Large intestine (tissue), 3 donors: Measurements from ENCODE around the gene GRM5. TPM values are rescaled to one million over a fixed set of nuclear protein-coding genes. Genes with fewer than 3 reads are reported as not detected.

Experiments
- DNase-seq, 2 donors: peaks; one replicate each; pipeline versions ENCODE4 v3.0.0 to v3.0.0-alpha.2; 2013
- H3K27ac ChIP-seq: one replicate; pipeline ENCODE4 v1.5.1; 2013; ENCODE audit warnings: low read length
- H3K27me3 ChIP-seq: 2 replicates; pipeline ENCODE4 v1.6.1; 2013; ENCODE audit warnings: low read length; ENCODE audit not compliant: control insufficient read depth, insufficient read depth
- H3K36me3 ChIP-seq: 2 replicates; pipeline ENCODE4 v1.6.1; 2013; ENCODE audit warnings: low read length; ENCODE audit not compliant: control insufficient read depth, insufficient read depth
- H3K4me1 ChIP-seq: one replicate; pipeline ENCODE4 v1.6.1; 2013; ENCODE audit warnings: low read length; ENCODE audit not compliant: control insufficient read depth, insufficient read depth
- H3K4me3 ChIP-seq: one replicate; pipeline ENCODE4 v1.5.1; 2013; ENCODE audit warnings: low read length
- H3K9me3 ChIP-seq: one replicate; pipeline ENCODE4 v1.6.1; 2013; ENCODE audit warnings: mild to moderate bottlenecking, low read depth, low read length, moderate library complexity; ENCODE audit not compliant: control insufficient read depth
- WGBS: methylation state at CpG from one replicate; pipeline ENCODE4 v1.1.5; 2013; ENCODE audit warnings: low lambda C conversion rate; ENCODE audit not compliant: insufficient coverage; 5-methylcytosine and 5-hydroxymethylcytosine counted together
- polyA plus RNA-seq: library from polyadenylated mRNA; unstranded; fragments of 120-200 nt; gene quantifications from one replicate; pipeline ENCODE4 v1.2.1, GENCODE V29; 2013

GRM5 gene
- polyA plus RNA-seq, 1 donor = 0.06 TPM

DNA sequence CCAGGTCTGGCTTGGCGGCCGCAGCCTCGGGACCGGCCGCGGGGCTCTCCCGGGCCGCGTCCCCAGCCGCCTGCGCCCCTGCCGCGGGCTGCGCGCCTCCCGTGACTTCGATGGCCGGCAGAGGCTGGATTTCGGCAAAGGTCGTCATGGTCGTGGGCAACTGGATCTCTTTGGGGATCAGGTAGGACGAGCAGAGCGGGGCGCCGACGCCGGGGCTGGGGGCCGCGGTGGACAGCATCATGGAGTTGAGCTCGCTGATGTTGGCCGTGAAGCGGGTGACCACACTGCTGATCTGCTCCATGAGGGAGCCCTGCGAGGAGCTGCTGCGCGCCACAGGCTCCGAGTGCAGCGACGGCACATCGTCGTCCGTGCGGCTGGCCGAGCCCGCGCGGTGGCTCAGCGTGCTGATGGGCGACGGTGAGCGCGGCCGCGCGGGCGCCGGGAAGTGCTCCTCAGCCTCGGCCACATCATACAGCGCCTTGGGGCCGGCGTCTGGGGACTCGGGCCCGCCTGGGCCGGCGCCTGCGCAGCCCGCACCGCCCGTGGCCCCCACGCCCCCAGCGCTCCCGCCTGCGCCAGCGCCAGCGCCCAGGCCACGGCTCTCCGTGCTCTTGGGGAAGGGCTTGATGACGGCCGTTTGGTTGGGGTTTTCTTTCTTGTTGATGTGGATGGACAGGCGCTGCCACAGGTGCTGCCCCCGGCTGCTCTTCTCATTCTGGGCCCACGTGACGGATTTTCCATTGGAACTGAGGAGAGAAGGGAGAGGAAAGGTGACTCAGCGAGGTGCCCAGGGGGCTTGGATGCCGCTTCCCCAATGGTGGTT is 556.8 kb downstream of the GRM5 start:
- DNase-seq = peak; percentile 15 to 68
- no CpG with 5 or more reads among the region's 84 CpGs for WGBS
- Histone ChIP-seq H3K4me3 (peak overlapping the region; percentile 33), H3K27me3 (peaks cover 31% of the 10 kb centered on the region), H3K4me1 (peaks cover 3% of the 10 kb centered on the region), H3K9me3 (no peaks in the 10 kb centered on the region), H3K36me3 (no peaks in the 10 kb centered on the region), H3K27ac (no peak overlapping the region)

DNA sequence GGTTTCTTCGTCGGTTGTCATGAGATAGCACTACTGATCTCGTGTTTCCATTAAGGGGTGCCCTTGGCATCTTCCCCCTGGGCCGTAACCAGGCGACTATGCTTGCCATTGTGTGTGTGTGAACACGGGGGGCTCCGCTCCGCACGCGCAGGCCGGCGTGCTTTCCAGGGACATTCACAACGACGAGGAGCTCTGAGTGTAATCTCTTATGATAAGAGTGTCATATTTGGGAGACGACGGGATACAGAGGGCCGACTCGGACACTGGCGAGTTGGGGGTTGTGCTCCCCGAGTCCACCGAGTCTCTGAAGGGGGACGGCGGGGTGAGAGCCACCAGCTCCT is 557.4 kb downstream of the GRM5 start:
- WGBS = no CpG with 5 or more reads among the region's 23 CpGs
- Histone ChIP-seq H3K36me3 (no peaks in the 10 kb centered on the region), H3K4me1 (peaks cover 3% of the 10 kb centered on the region), H3K4me3 (peak overlapping the region; percentile 33), H3K27me3 (peaks cover 31% of the 10 kb centered on the region), H3K9me3 (no peaks in the 10 kb centered on the region), H3K27ac (no peak overlapping the region)
- peak in 1 of 2 donors; percentile 52 for DNase-seq

DNA sequence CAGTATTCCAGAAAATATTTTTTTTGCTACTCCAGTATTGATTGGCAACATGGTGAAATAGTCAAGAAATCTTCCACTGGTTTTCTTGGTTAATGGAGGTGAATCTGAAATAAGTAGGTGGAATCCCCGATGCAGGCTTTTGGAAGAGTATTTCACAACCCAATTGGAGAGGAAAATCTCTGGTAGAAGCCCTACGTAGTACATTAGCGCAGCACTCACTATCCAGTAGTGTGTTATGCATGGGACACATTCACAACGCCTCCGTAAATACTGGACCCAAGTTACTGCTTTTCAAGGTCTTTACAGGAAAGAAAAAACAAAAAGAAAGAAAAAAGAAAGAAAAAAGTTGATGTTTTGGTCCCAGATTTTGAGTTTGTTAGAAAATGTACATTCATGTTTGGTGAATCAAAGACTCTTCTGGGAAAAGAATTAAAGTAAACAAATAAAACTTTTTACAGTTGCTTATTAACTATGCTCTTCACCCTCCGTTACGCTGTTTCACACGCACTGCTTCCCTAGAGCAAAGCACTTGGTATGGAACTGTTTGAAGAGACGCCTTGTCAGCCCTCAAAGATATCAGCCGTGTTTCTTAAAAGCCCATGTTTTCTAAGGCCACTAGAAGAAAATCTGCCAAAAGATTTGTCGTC is 557.9 kb downstream of the GRM5 start:
- no peak for DNase-seq

DNA sequence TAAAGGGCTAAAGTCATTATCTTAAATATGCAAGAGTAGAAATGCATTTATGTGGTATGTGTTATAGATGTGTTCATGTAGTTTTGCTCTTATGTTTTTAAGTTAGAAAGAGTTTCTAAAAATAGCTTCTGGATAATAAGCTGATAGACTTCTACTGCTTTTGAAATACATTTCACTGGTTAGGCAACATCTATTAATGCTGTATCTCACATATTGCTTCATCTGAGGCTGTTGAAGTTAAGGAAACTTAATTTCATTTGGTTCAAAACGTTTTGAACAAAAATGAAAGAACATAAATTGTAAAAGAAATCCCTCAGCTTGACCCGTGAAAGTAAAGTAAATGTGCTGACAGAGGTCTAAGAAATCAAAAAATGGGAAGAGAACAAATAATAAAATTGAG is 564.2 kb downstream of the GRM5 start:
- peak in 1 of 2 donors; percentile 25 for DNase-seq
- no peaks in the 10 kb centered on the region for H3K9me3 ChIP-seq
- no peaks in the 10 kb centered on the region for H3K27me3 ChIP-seq
- 80% methylated on average over 2 of the region's 2 CpGs for WGBS
- H3K36me3 ChIP-seq = no peaks in the 10 kb centered on the region
- H3K27ac ChIP-seq = no peak overlapping the region
- no peak overlapping the region for H3K4me3 ChIP-seq
- peaks cover 7% of the 10 kb centered on the region for H3K4me1 ChIP-seq

More for the DNA sequence above, 557.9 kb downstream of the GRM5 start:
- Histone ChIP-seq H3K27ac (no peak overlapping the region), H3K9me3 (no peaks in the 10 kb centered on the region), H3K4me1 (peaks cover 3% of the 10 kb centered on the region), H3K27me3 (peaks cover 31% of the 10 kb centered on the region), H3K36me3 (no peaks in the 10 kb centered on the region), H3K4me3 (peak overlapping the region; percentile 33)
- WGBS = 0% methylated on average over 1 of the region's 11 CpGs

- Histone ChIP-seq H3K4me1 (peaks cover 9% of the 10 kb centered on the region), H3K36me3 (no peaks in the 10 kb centered on the region), H3K4me3 (no peak overlapping the region), H3K27me3 (no peaks in the 10 kb centered on the region), H3K9me3 (no peaks in the 10 kb centered on the region), H3K27ac (peak overlapping the region; percentile 49)
- DNase-seq = peak; percentile 62 to 76
- WGBS = no CpG with 5 or more reads among the region's 2 CpGs
Observed at GRCh38 chr11:88495836-88496235, 569.9 kb downstream of the GRM5 start.

DNA sequence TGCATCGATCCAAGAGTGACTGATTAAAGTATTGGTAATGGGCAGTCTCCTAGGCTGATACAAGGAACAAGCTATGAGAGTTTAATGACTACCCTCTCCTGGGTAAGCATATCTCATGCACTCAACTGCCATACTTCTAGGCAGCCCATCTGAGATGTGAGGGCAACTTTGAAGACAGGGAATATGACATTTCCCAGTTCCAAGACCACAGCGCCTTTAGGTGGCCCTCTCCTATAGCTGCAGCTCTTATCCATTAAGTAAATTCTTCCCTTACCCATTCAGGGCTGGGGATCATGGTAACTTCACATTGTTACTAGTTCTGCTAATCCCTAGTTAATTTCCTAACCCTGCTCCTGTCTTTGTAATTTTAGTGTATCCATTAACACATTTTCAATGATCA is 570.9 kb downstream of the GRM5 start:
- Histone ChIP-seq H3K27ac (no peak overlapping the region), H3K4me3 (no peak overlapping the region), H3K4me1 (peaks cover 9% of the 10 kb centered on the region), H3K27me3 (no peaks in the 10 kb centered on the region), H3K36me3 (no peaks in the 10 kb centered on the region), H3K9me3 (no peaks in the 10 kb centered on the region)
- no peak for DNase-seq
- WGBS = no CpG with 5 or more reads among the region's 2 CpGs

- peaks cover 2% of the 10 kb centered on the region for H3K4me1 ChIP-seq
- no peak for DNase-seq
- H3K36me3 ChIP-seq = no peaks in the 10 kb centered on the region
- no peak overlapping the region for H3K4me3 ChIP-seq
- H3K27me3 ChIP-seq = no peaks in the 10 kb centered on the region
- no peak overlapping the region for H3K27ac ChIP-seq
- H3K9me3 ChIP-seq = no peaks in the 10 kb centered on the region
Observed at GRCh38 chr11:88491674-88492073, 574.1 kb downstream of the GRM5 start.

- H3K4me1 ChIP-seq = no peaks in the 10 kb centered on the region
- 63% methylated on average over 2 of the region's 2 CpGs for WGBS
- DNase-seq = no peak
- H3K4me3 ChIP-seq = no peak overlapping the region
- no peaks in the 10 kb centered on the region for H3K27me3 ChIP-seq
- no peak overlapping the region for H3K27ac ChIP-seq
- H3K36me3 ChIP-seq = no peaks in the 10 kb centered on the region
- no peaks in the 10 kb centered on the region for H3K9me3 ChIP-seq
Observed at GRCh38 chr11:88489030-88489429, 576.8 kb downstream of the GRM5 start.

DNA sequence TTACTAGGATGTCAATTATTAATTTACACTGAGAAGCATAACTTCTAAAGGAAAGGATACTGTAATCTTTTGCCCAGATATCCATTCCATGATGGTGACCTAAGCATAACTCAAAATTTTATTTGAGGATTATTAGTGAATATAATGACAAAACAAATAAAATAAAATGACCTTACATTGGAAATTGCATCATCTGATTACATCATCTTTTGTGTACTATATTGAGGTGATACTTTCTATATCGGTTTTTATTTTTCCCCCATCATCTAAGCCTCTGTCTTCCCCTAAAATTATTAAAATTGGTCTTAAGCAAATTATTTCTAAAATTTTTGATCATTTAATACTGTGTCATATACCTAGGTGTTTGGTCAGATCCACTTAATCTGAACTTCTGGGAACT is 578.1 kb downstream of the GRM5 start:
- no peak for DNase-seq
- H3K4me1 ChIP-seq = no peaks in the 10 kb centered on the region
- H3K27ac ChIP-seq = no peak overlapping the region
- H3K9me3 ChIP-seq = no peaks in the 10 kb centered on the region
- no peak overlapping the region for H3K4me3 ChIP-seq
- WGBS = 100% methylated on average over 1 of the region's 1 CpG
- no peaks in the 10 kb centered on the region for H3K27me3 ChIP-seq
- H3K36me3 ChIP-seq = no peaks in the 10 kb centered on the region

GRCh38 chr11:88484873-88485621 is 580.7 kb downstream of the GRM5 start:
- no CpG with 5 or more reads among the region's 6 CpGs for WGBS
- no peaks in the 10 kb centered on the region for H3K36me3 ChIP-seq
- no peaks in the 10 kb centered on the region for H3K9me3 ChIP-seq
- no peaks in the 10 kb centered on the region for H3K4me1 ChIP-seq
- peak; percentile 31 to 65 for DNase-seq
- H3K27ac ChIP-seq = no peak overlapping the region
- no peak overlapping the region for H3K4me3 ChIP-seq
- H3K27me3 ChIP-seq = no peaks in the 10 kb centered on the region
